ENCODE results near the gene SCNN1A.
A peak's percentile ranks its signal among the peaks of the same experiment; 100 is the strongest.

The SCNN1A gene

GRCh38 chr12:6360080-6360571, 15.2 kb downstream of the SCNN1A start:
- ATAC-seq (replicated peaks; ENCODE audit: extremely low read depth, poor library complexity, severe bottlenecking) (no peak), DNase-seq (ENCODE audit: low spot score in 2 of 2) (no peak)
- H3K9me3 Mint-ChIP-seq, result no peaks in the 10 kb centered on the region
- H3K27me3 Mint-ChIP-seq, result no peaks in the 10 kb centered on the region
- H3K4me1 Mint-ChIP-seq, result peaks cover 44% of the 10 kb centered on the region
- H3K27ac Mint-ChIP-seq (ENCODE audit: low read depth), result peak overlapping the region; percentile 25
- H3K36me3 Mint-ChIP-seq (ENCODE audit: insufficient read depth), result peaks cover 2% of the 10 kb centered on the region
- no peak overlapping the region for H3K4me3 Mint-ChIP-seq

GRCh38 chr12:6358881-6359280, 16.5 kb downstream of the SCNN1A start:
- H3K36me3 Mint-ChIP-seq (ENCODE audit: insufficient read depth), result peaks cover 2% of the 10 kb centered on the region
- H3K4me1 Mint-ChIP-seq, result peaks cover 45% of the 10 kb centered on the region
- no peaks in the 10 kb centered on the region for H3K9me3 Mint-ChIP-seq
- no peak overlapping the region for H3K4me3 Mint-ChIP-seq
- no peaks in the 10 kb centered on the region for H3K27me3 Mint-ChIP-seq
- no peak overlapping the region for H3K27ac Mint-ChIP-seq (ENCODE audit: low read depth)
- no peak for DNase-seq (ENCODE audit: low spot score in 2 of 2)
- no peak for ATAC-seq (replicated peaks; ENCODE audit: extremely low read depth, poor library complexity, severe bottlenecking)

GRCh38 chr12:6356374-6356820, 19.0 kb downstream of the SCNN1A start:
- Mint-ChIP-seq H3K36me3 (ENCODE audit: insufficient read depth) (no peaks in the 10 kb centered on the region), H3K27ac (ENCODE audit: low read depth) (no peak overlapping the region), H3K4me3 (no peak overlapping the region), H3K27me3 (no peaks in the 10 kb centered on the region), H3K4me1 (peaks cover 44% of the 10 kb centered on the region), H3K9me3 (no peaks in the 10 kb centered on the region)
- ATAC-seq (replicated peaks; ENCODE audit: extremely low read depth, poor library complexity, severe bottlenecking), result no peak
- no peak for DNase-seq (ENCODE audit: low spot score in 2 of 2)

- ATAC-seq (replicated peaks; ENCODE audit: extremely low read depth, poor library complexity, severe bottlenecking) (no peak), DNase-seq (ENCODE audit: low spot score in 2 of 2) (no peak)
- no peaks in the 10 kb centered on the region for H3K36me3 Mint-ChIP-seq (ENCODE audit: insufficient read depth)
- H3K27ac Mint-ChIP-seq (ENCODE audit: low read depth), result no peak overlapping the region
- H3K9me3 Mint-ChIP-seq, result no peaks in the 10 kb centered on the region
- H3K27me3 Mint-ChIP-seq, result no peaks in the 10 kb centered on the region
- H3K4me3 Mint-ChIP-seq, result no peak overlapping the region
- peaks cover 39% of the 10 kb centered on the region for H3K4me1 Mint-ChIP-seq
Observed at GRCh38 chr12:6355491-6356373, 19.6 kb downstream of the SCNN1A start.

- Mint-ChIP-seq H3K27ac (ENCODE audit: low read depth) (no peak overlapping the region), H3K4me1 (peaks cover 31% of the 10 kb centered on the region), H3K9me3 (no peaks in the 10 kb centered on the region), H3K36me3 (ENCODE audit: insufficient read depth) (no peaks in the 10 kb centered on the region), H3K27me3 (no peaks in the 10 kb centered on the region), H3K4me3 (no peak overlapping the region)
- DNase-seq (ENCODE audit: low spot score in 2 of 2), result no peak
- ATAC-seq (replicated peaks; ENCODE audit: extremely low read depth, poor library complexity, severe bottlenecking), result no peak
Observed at GRCh38 chr12:6354495-6355393, 20.6 kb downstream of the SCNN1A start.

GRCh38 chr12:6352193-6353173, 22.9 kb downstream of the SCNN1A start:
- no peaks in the 10 kb centered on the region for H3K36me3 Mint-ChIP-seq (ENCODE audit: insufficient read depth)
- no peaks in the 10 kb centered on the region for H3K27me3 Mint-ChIP-seq
- ATAC-seq (replicated peaks; ENCODE audit: extremely low read depth, poor library complexity, severe bottlenecking) (no peak), DNase-seq (ENCODE audit: low spot score in 2 of 2) (no peak)
- no peak overlapping the region for H3K4me3 Mint-ChIP-seq
- no peak overlapping the region for H3K27ac Mint-ChIP-seq (ENCODE audit: low read depth)
- H3K9me3 Mint-ChIP-seq, result no peaks in the 10 kb centered on the region
- peaks cover 31% of the 10 kb centered on the region for H3K4me1 Mint-ChIP-seq

GRCh38 chr12:6351622-6352021, 23.7 kb downstream of the SCNN1A start:
- H3K9me3 Mint-ChIP-seq, result no peaks in the 10 kb centered on the region
- H3K27me3 Mint-ChIP-seq, result no peaks in the 10 kb centered on the region
- no peak for ATAC-seq (replicated peaks; ENCODE audit: extremely low read depth, poor library complexity, severe bottlenecking)
- DNase-seq (ENCODE audit: low spot score in 2 of 2), result no peak
- H3K4me3 Mint-ChIP-seq, result no peak overlapping the region
- no peak overlapping the region for H3K27ac Mint-ChIP-seq (ENCODE audit: low read depth)
- H3K36me3 Mint-ChIP-seq (ENCODE audit: insufficient read depth), result no peaks in the 10 kb centered on the region
- H3K4me1 Mint-ChIP-seq, result peaks cover 34% of the 10 kb centered on the region

- Mint-ChIP-seq H3K4me1 (peaks cover 45% of the 10 kb centered on the region), H3K27ac (ENCODE audit: low read depth) (no peak overlapping the region), H3K36me3 (ENCODE audit: insufficient read depth) (peaks cover 2% of the 10 kb centered on the region), H3K9me3 (no peaks in the 10 kb centered on the region), H3K27me3 (no peaks in the 10 kb centered on the region), H3K4me3 (no peak overlapping the region)
- no peak for ATAC-seq (replicated peaks; ENCODE audit: extremely low read depth, poor library complexity, severe bottlenecking)
- no peak for DNase-seq (ENCODE audit: low spot score in 2 of 2)
Observed at GRCh38 chr12:6347367-6348338, 27.7 kb downstream of the SCNN1A start.

- peaks cover 2% of the 10 kb centered on the region for H3K36me3 Mint-ChIP-seq (ENCODE audit: insufficient read depth)
- DNase-seq (ENCODE audit: low spot score in 2 of 2), result no peak
- H3K4me1 Mint-ChIP-seq, result peaks cover 48% of the 10 kb centered on the region
- no peaks in the 10 kb centered on the region for H3K27me3 Mint-ChIP-seq
- no peak for ATAC-seq (replicated peaks; ENCODE audit: extremely low read depth, poor library complexity, severe bottlenecking)
- no peaks in the 10 kb centered on the region for H3K9me3 Mint-ChIP-seq
- H3K4me3 Mint-ChIP-seq, result no peak overlapping the region
- no peak overlapping the region for H3K27ac Mint-ChIP-seq (ENCODE audit: low read depth)
Observed at GRCh38 chr12:6346942-6347341, 28.4 kb downstream of the SCNN1A start.

GRCh38 chr12:6346235-6346832, 29.0 kb downstream of the SCNN1A start:
- Mint-ChIP-seq H3K4me1 (peaks cover 52% of the 10 kb centered on the region), H3K27ac (ENCODE audit: low read depth) (no peak overlapping the region), H3K36me3 (ENCODE audit: insufficient read depth) (peaks cover 6% of the 10 kb centered on the region), H3K9me3 (no peaks in the 10 kb centered on the region), H3K4me3 (peak overlapping the region; percentile 39), H3K27me3 (no peaks in the 10 kb centered on the region)
- ATAC-seq (replicated peaks; ENCODE audit: extremely low read depth, poor library complexity, severe bottlenecking) (no peak), DNase-seq (ENCODE audit: low spot score in 2 of 2) (no peak)
